Activated T-helper 1 cell treated with anti-CD3 and anti-CD28 coated beads, Interleukin-12 subunit alpha, Interleukin-12 subunit beta, Interleukin-2, Interleukin-4 antibody, amounts not matched to agents 30 ng/mL and 10 ng/mL and 1 ng/mL, durations not matched to agents 14 hours and 24 hours and 36 hours (primary cell): Measurements from ENCODE around the gene GSTM4. TPM values are rescaled to one million over a fixed set of nuclear protein-coding genes. Genes with fewer than 3 reads are reported as not detected.
A peak's percentile ranks its signal among the peaks of the same experiment; 100 is the strongest.
"Not testable (repeated sequence)": the region's sequence is repeated elsewhere in the genome, so short reads cannot be mapped to it uniquely, and the experiment has no call there.

ENCODE experiments used
- DNase-seq: peaks from one replicate; pipeline ENCODE4 v3.0.0; 2021; ENCODE audit warnings: low spot score
- H3K27ac Mint-ChIP-seq: one replicate; pipeline ENCODE4 v1.8.0; 2021; ENCODE audit warnings: mild to moderate bottlenecking, mixed read lengths
- H3K27me3 Mint-ChIP-seq: one replicate; pipeline ENCODE4 v1.8.0; 2022; ENCODE audit warnings: mild to moderate bottlenecking, moderate library complexity, mixed read lengths; ENCODE audit not compliant: insufficient read depth
- H3K36me3 Mint-ChIP-seq: one replicate; pipeline ENCODE4 v1.8.0; 2021; ENCODE audit warnings: low read depth, mixed read lengths
- H3K4me1 Mint-ChIP-seq: one replicate; pipeline ENCODE4 v1.8.0; 2021; ENCODE audit warnings: low read depth, mixed read lengths
- H3K4me3 Mint-ChIP-seq: one replicate; pipeline ENCODE4 v1.8.0; 2021; ENCODE audit warnings: mild to moderate bottlenecking, moderate library complexity, mixed read lengths
- H3K9me3 Mint-ChIP-seq: one replicate; pipeline ENCODE4 v1.8.0; 2021; ENCODE audit warnings: mixed read lengths
- intact Hi-C: fragments of 100-400 bp; cut with micrococcal nuclease; formaldehyde crosslinking; loops from one replicate; pipeline ENCODE4 v1.15.1; 2024
- total RNA-seq: library from RNA; stranded (reverse); gene quantifications from 2 replicates; pipeline ENCODE4 v1.2.3, GENCODE V29; 2022

The GSTM4 gene
- total RNA-seq, 1 donor from 2014 or later, result 6.5 TPM

- peaks cover 26% of the 10 kb centered on the region for H3K27me3 Mint-ChIP-seq
- H3K27ac Mint-ChIP-seq, result no peak overlapping the region
- no peak for DNase-seq
- no peaks in the 10 kb centered on the region for H3K9me3 Mint-ChIP-seq
- no peak overlapping the region for H3K4me3 Mint-ChIP-seq
- H3K4me1 Mint-ChIP-seq, result peaks cover 22% of the 10 kb centered on the region
- H3K36me3 Mint-ChIP-seq, result peaks cover 3% of the 10 kb centered on the region
- intact Hi-C loops, result no loop called here
Observed at GRCh38 chr1:109652402-109652801, 3.5 kb upstream of the GSTM4 start.

GRCh38 chr1:109653306-109653705, 2.6 kb upstream of the GSTM4 start:
- H3K4me1 Mint-ChIP-seq, result peaks cover 22% of the 10 kb centered on the region
- H3K27me3 Mint-ChIP-seq, result peaks cover 26% of the 10 kb centered on the region
- no peaks in the 10 kb centered on the region for H3K9me3 Mint-ChIP-seq
- H3K4me3 Mint-ChIP-seq, result no peak overlapping the region
- DNase-seq, result no peak
- intact Hi-C loops, result no loop called here
- no peak overlapping the region for H3K27ac Mint-ChIP-seq
- peaks cover 4% of the 10 kb centered on the region for H3K36me3 Mint-ChIP-seq

- H3K27ac Mint-ChIP-seq, result no peak overlapping the region
- DNase-seq, result no peak
- peaks cover 9% of the 10 kb centered on the region for H3K36me3 Mint-ChIP-seq
- intact Hi-C loops, result no loop called here
- no peaks in the 10 kb centered on the region for H3K9me3 Mint-ChIP-seq
- peaks cover 15% of the 10 kb centered on the region for H3K4me1 Mint-ChIP-seq
- peaks cover 21% of the 10 kb centered on the region for H3K27me3 Mint-ChIP-seq
- peak overlapping the region; percentile 95 for H3K4me3 Mint-ChIP-seq
Observed at GRCh38 chr1:109654519-109654918, 1.4 kb upstream of the GSTM4 start.

GRCh38 chr1:109657395-109657794, 1.5 kb downstream of the GSTM4 start:
- H3K4me3 Mint-ChIP-seq, result peak overlapping the region; percentile 57
- DNase-seq, result no peak
- intact Hi-C loops, result no loop called here

GRCh38 chr1:109657970-109658369, 2.1 kb downstream of the GSTM4 start:
- no peak overlapping the region for H3K27ac Mint-ChIP-seq
- peaks cover 20% of the 10 kb centered on the region for H3K36me3 Mint-ChIP-seq
- intact Hi-C loops, result no loop called here
- peaks cover 6% of the 10 kb centered on the region for H3K27me3 Mint-ChIP-seq
- H3K4me3 Mint-ChIP-seq, result peak overlapping the region; percentile 57
- no peaks in the 10 kb centered on the region for H3K9me3 Mint-ChIP-seq
- no peak for DNase-seq
- H3K4me1 Mint-ChIP-seq, result peaks cover 15% of the 10 kb centered on the region

More at GRCh38 chr1:109657395-109657794, 1.5 kb downstream of the GSTM4 start:
- peaks cover 20% of the 10 kb centered on the region for H3K36me3 Mint-ChIP-seq
- H3K27me3 Mint-ChIP-seq, result peaks cover 8% of the 10 kb centered on the region
- H3K4me1 Mint-ChIP-seq, result peaks cover 15% of the 10 kb centered on the region
- H3K27ac Mint-ChIP-seq, result no peak overlapping the region
- H3K9me3 Mint-ChIP-seq, result no peaks in the 10 kb centered on the region

GRCh38 chr1:109658533-109659042, 2.7 kb downstream of the GSTM4 start:
- Mint-ChIP-seq H3K27me3 (peaks cover under 1% of the 10 kb centered on the region), H3K9me3 (no peaks in the 10 kb centered on the region), H3K4me3 (peak overlapping the region; percentile 8), H3K27ac (peak overlapping the region; percentile 15), H3K36me3 (peaks cover 20% of the 10 kb centered on the region), H3K4me1 (peaks cover 15% of the 10 kb centered on the region)
- no peak for DNase-seq
- intact Hi-C loops, result no loop called here

GRCh38 chr1:109659145-109659544, 3.2 kb downstream of the GSTM4 start:
- no peaks in the 10 kb centered on the region for H3K27me3 Mint-ChIP-seq
- no peak for DNase-seq
- peak overlapping the region; percentile 8 for H3K4me3 Mint-ChIP-seq
- H3K9me3 Mint-ChIP-seq, result no peaks in the 10 kb centered on the region
- H3K36me3 Mint-ChIP-seq, result peaks cover 20% of the 10 kb centered on the region
- peak overlapping the region; percentile 15 for H3K27ac Mint-ChIP-seq
- intact Hi-C loops, result no loop called here
- peaks cover 15% of the 10 kb centered on the region for H3K4me1 Mint-ChIP-seq

- no peak overlapping the region for H3K27ac Mint-ChIP-seq
- no peaks in the 10 kb centered on the region for H3K9me3 Mint-ChIP-seq
- peaks cover 20% of the 10 kb centered on the region for H3K36me3 Mint-ChIP-seq
- H3K4me3 Mint-ChIP-seq, result no peak overlapping the region
- intact Hi-C loops, result no loop called here
- H3K4me1 Mint-ChIP-seq, result peaks cover 10% of the 10 kb centered on the region
- no peak for DNase-seq
- H3K27me3 Mint-ChIP-seq, result no peaks in the 10 kb centered on the region
Observed at GRCh38 chr1:109659997-109660690, 4.2 kb downstream of the GSTM4 start.

GRCh38 chr1:109660691-109661026, 4.8 kb downstream of the GSTM4 start:
- H3K27me3 Mint-ChIP-seq, H3K27ac Mint-ChIP-seq, DNase-seq, intact Hi-C loops, H3K4me1 Mint-ChIP-seq, H3K9me3 Mint-ChIP-seq, H3K4me3 Mint-ChIP-seq: not testable (repeated sequence)
- H3K36me3 Mint-ChIP-seq, result peaks cover 20% of the 10 kb centered on the region

- intact Hi-C loops, result no loop called here
- Mint-ChIP-seq H3K27me3 (no peaks in the 10 kb centered on the region), H3K27ac (no peak overlapping the region), H3K4me3 (no peak overlapping the region), H3K9me3 (no peaks in the 10 kb centered on the region), H3K36me3 (peaks cover 17% of the 10 kb centered on the region), H3K4me1 (no peaks in the 10 kb centered on the region)
- DNase-seq, result no peak
Observed at GRCh38 chr1:109661391-109661790, 5.5 kb downstream of the GSTM4 start.

- H3K4me1 Mint-ChIP-seq, result peaks cover 15% of the 10 kb centered on the region
- H3K27ac Mint-ChIP-seq, result no peak overlapping the region
- no peaks in the 10 kb centered on the region for H3K9me3 Mint-ChIP-seq
- H3K27me3 Mint-ChIP-seq, result no peaks in the 10 kb centered on the region
- intact Hi-C loops, result no loop called here
- H3K36me3 Mint-ChIP-seq, result peaks cover 14% of the 10 kb centered on the region
- H3K4me3 Mint-ChIP-seq, result no peak overlapping the region
- no peak for DNase-seq
Observed at GRCh38 chr1:109664671-109665070, 8.8 kb downstream of the GSTM4 start.

GRCh38 chr1:109667452-109668122, 11.7 kb downstream of the GSTM4 start, which contains the start of gene GSTM2:
GSTM2 (plus strand) TSS chr1:109668057; CDS start chr1:109668116, 59 bp downstream.
- H3K4me3 Mint-ChIP-seq, result peak within 1 kb of the TSS; percentile 73
- no peaks in the 10 kb centered on the region for H3K9me3 Mint-ChIP-seq
- intact Hi-C loops, result loop anchor here (1.0 to 2.0 kb wide), 3 partner anchors 11 to 47 kb away; partner anchors contain the start of genes GSTM1 and GSTM4
- H3K36me3 Mint-ChIP-seq, result peaks cover 5% of the 10 kb centered on the region
- H3K4me1 Mint-ChIP-seq, result peaks cover 16% of the 10 kb centered on the region
- peak; percentile 83 for DNase-seq
- no peaks in the 10 kb centered on the region for H3K27me3 Mint-ChIP-seq
- no peak within 1 kb of the TSS for H3K27ac Mint-ChIP-seq

GRCh38 chr1:109668123-109668775, 12.3 kb downstream of the GSTM4 start:
- peak overlapping the region; percentile 73 for H3K4me3 Mint-ChIP-seq
- no peaks in the 10 kb centered on the region for H3K27me3 Mint-ChIP-seq
- H3K27ac Mint-ChIP-seq, result no peak overlapping the region
- H3K4me1 Mint-ChIP-seq, result peaks cover 16% of the 10 kb centered on the region
- peaks cover 5% of the 10 kb centered on the region for H3K36me3 Mint-ChIP-seq
- intact Hi-C loops, result loop anchor here (2.0 kb wide), 2 partner anchors 19 to 47 kb away; partner anchors contain the start of gene GSTM1
- DNase-seq, result no peak
- no peaks in the 10 kb centered on the region for H3K9me3 Mint-ChIP-seq
